ENCODE results near the gene GFRA1. TPM values are rescaled to one million over a fixed set of nuclear protein-coding genes. Genes with fewer than 3 reads are reported as not detected.

The GFRA1 gene
- polyA plus RNA-seq, 1 donor (not counting 4 experiments of a cell fraction or from before 2014, with no cell fraction given): not detected

DNA sequence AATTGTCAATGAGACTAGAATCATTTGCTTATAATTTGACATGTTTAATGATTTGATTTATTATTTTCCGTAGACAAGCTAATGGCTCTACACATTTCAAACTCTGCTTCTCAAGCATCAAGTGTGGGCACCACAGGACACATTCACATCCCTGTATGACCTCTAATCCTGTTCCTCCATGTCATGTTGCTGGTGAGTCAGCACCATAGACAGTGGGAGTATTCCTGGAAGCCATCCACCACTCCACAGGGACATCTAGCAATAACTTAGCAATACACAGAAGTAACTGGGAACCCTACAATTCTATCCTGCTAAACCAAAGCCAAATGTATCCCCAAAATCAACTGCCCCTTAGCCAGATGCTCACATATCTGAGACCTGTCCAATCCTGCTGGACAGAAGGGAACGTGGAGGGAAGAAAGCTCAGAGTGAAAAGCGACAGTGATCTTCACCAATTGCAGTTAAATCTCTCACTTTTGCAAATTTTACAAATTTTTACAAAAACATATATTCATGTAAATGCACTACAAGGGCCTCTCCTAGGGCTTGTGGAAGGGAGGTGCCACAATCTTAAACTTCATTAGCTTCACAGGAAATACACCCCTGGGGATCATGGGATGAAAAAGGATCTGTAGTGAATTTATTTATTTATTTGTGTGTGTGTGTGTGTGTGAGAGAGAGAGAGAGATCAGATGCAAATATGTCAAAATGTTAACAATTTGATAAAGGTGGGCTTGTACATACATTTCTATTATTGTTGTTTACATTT lies 126.5 kb downstream of the GFRA1 start:
- Histone ChIP-seq H3K9ac (ENCODE audit: control insufficient read depth, extremely low read depth, insufficient read depth, low read length) (no peak overlapping the region), H3K9me3 (ENCODE audit: control insufficient read depth, low read depth, low read length) (no peaks in the 10 kb centered on the region), H3K36me3 (ENCODE audit: control insufficient read depth in 2 of 2, extremely low read depth in 1 of 2, insufficient read depth in 2 of 2, low read length in 2 of 2) (no peaks in the 10 kb centered on the region), H3K4me1 (ENCODE audit: control insufficient read depth, extremely low read depth, insufficient read depth, low read length) (no peaks in the 10 kb centered on the region), H3K79me2 (ENCODE audit: control insufficient read depth, insufficient read depth, low read length) (no peaks in the 10 kb centered on the region), H3K27me3 (ENCODE audit: control insufficient read depth, extremely low read depth, insufficient read depth, low read length) (no peaks in the 10 kb centered on the region), H3K27ac (ENCODE audit: control insufficient read depth, insufficient read depth, low read length) (no peak overlapping the region), H4K20me1 (ENCODE audit: control insufficient read depth, extremely low read depth, insufficient read depth, low read length) (no peaks in the 10 kb centered on the region), H3K4me3 (ENCODE audit: control insufficient read depth in 2 of 3, extremely low read depth in 1 of 3, insufficient read depth in 2 of 3, low read depth in 1 of 3, low read length in 3 of 3) (no peak overlapping the region), H3K4me2 (ENCODE audit: control insufficient read depth, extremely low read depth, insufficient read depth, low read depth, low read length) (no peak overlapping the region), H2AFZ (ENCODE audit: control insufficient read depth, low read length) (no peak overlapping the region), H3K9me1 (ENCODE audit: control insufficient read depth, extremely low read depth, insufficient read depth, low read length) (no peaks in the 10 kb centered on the region)
- TF ChIP-seq, protein P1, sequence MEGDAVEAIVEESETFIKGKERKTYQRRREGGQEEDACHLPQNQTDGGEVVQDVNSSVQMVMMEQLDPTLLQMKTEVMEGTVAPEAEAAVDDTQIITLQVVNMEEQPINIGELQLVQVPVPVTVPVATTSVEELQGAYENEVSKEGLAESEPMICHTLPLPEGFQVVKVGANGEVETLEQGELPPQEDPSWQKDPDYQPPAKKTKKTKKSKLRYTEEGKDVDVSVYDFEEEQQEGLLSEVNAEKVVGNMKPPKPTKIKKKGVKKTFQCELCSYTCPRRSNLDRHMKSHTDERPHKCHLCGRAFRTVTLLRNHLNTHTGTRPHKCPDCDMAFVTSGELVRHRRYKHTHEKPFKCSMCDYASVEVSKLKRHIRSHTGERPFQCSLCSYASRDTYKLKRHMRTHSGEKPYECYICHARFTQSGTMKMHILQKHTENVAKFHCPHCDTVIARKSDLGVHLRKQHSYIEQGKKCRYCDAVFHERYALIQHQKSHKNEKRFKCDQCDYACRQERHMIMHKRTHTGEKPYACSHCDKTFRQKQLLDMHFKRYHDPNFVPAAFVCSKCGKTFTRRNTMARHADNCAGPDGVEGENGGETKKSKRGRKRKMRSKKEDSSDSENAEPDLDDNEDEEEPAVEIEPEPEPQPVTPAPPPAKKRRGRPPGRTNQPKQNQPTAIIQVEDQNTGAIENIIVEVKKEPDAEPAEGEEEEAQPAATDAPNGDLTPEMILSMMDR (optimal IDR thresholded peaks at IDR 0.05 in 1 of 3, IDR thresholded peaks at IDR 0.05 in 1 of 3, conservative IDR thresholded peaks at IDR 0.05 in 1 of 3; ENCODE audit: extremely low read depth in 1 of 3, insufficient read depth in 2 of 3, low read length in 3 of 3): no peak
- no peak for TF ChIP-seq EZH2 (IDR thresholded peaks at IDR 0.05; ENCODE audit: low read length)
- DNase-seq (ENCODE audit: low read depth, low spot score): no peak
- no peak for FAIRE-seq
- dilution Hi-C loops (cut with MboI; ENCODE audit: extremely low pct_ligation_motif_present, low sequenced_read_pairs): no loop called here

DNA sequence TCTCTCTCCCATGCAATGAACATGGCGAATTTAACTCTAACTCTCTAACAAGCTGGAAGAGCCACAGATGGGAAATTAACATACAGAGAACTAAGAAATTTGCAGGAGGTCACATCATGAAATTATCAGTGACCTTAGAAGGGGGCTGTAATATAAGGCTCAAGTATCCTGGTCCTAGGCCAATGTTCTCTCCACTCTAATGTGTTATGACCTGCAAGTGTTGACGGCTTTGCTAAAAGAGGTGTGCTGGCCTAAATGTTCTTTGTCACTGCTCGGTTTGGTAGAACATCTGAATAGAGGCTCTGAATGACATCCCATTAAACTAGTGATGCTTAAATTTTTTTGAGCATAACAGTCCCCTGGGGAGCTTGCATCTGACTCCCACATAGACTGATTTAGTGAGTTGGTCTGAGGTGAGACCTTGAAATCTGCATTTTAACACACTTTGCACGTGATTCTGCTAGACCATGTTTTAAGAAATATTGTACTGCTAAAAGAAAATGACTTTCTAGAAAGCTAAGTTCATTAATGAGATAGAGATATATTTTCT lies 129.3 kb downstream of the GFRA1 start:
- no peak overlapping the region for H3K9ac ChIP-seq (ENCODE audit: control insufficient read depth, extremely low read depth, insufficient read depth, low read length)
- H4K20me1 ChIP-seq (ENCODE audit: control insufficient read depth, extremely low read depth, insufficient read depth, low read length): no peaks in the 10 kb centered on the region
- no peak for TF ChIP-seq EZH2 (IDR thresholded peaks at IDR 0.05; ENCODE audit: low read length)
- no peaks in the 10 kb centered on the region for H3K4me1 ChIP-seq (ENCODE audit: control insufficient read depth, extremely low read depth, insufficient read depth, low read length)
- no peaks in the 10 kb centered on the region for H3K9me1 ChIP-seq (ENCODE audit: control insufficient read depth, extremely low read depth, insufficient read depth, low read length)
- no peak overlapping the region for H3K27ac ChIP-seq (ENCODE audit: control insufficient read depth, insufficient read depth, low read length)
- DNase-seq (ENCODE audit: low read depth, low spot score) (no peak), FAIRE-seq (no peak)
- H3K4me2 ChIP-seq (ENCODE audit: control insufficient read depth, extremely low read depth, insufficient read depth, low read depth, low read length): no peak overlapping the region
- H3K36me3 ChIP-seq (ENCODE audit: control insufficient read depth in 2 of 2, extremely low read depth in 1 of 2, insufficient read depth in 2 of 2, low read length in 2 of 2): no peaks in the 10 kb centered on the region
- H3K4me3 ChIP-seq (ENCODE audit: control insufficient read depth in 2 of 3, extremely low read depth in 1 of 3, insufficient read depth in 2 of 3, low read depth in 1 of 3, low read length in 3 of 3): no peak overlapping the region
- dilution Hi-C loops (cut with MboI; ENCODE audit: extremely low pct_ligation_motif_present, low sequenced_read_pairs): no loop called here
- no peaks in the 10 kb centered on the region for H3K9me3 ChIP-seq (ENCODE audit: control insufficient read depth, low read depth, low read length)
- no peaks in the 10 kb centered on the region for H3K27me3 ChIP-seq (ENCODE audit: control insufficient read depth, extremely low read depth, insufficient read depth, low read length)
- H3K79me2 ChIP-seq (ENCODE audit: control insufficient read depth, insufficient read depth, low read length): no peaks in the 10 kb centered on the region
- no peak overlapping the region for H2AFZ ChIP-seq (ENCODE audit: control insufficient read depth, low read length)
